Measurements from ENCODE around the gene NDUFS2.
A peak's percentile ranks its signal among the peaks of the same experiment; 100 is the strongest.

The NDUFS2 gene

GRCh38 chr1:161172776-161173376, 29.3 kb upstream of the NDUFS2 start:
- DNase-seq, result no peak

DNA sequence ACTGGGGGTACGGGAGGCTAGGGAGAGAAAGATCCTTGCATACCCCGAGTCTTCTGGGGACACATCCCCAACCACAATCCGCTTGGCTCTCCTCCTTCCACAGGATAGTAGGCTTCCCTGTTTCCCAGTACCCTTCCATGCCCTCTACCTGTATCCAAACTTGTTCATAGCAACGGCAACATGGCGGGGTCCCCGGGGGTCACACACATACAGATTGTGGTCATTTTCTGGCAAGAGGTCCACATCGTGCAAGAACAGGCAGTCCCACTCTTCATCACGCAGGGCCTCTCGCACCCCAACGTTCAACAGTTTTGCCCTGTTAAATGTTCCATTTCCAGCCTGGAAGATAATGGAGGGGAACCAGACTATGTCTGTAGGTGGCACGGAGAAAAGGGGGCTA, 28.5 kb upstream of the NDUFS2 start:
- DNase-seq, result no peak

DNA sequence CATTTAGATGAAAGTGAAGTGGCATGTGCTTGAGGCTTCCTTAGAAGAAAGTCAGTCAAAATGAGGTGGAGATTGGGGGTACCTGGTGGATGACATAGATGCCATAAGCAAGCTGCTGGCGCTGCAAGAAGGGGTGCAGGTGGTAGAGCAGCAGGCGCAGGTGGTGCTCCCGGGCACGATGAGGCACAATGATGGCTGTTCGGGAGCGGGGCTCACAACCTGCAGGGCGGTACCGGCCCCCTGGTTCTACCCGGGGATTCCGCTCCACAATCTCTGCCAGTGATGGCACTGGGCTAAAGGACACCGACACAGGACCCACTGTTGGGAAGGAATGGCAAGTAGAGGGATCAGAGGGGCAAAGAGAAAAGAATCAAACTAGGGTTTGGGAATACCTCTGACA, 27.3 kb upstream of the NDUFS2 start:
- DNase-seq, result no peak

- no peak for DNase-seq
Measured at GRCh38 chr1:161175771-161176453, 26.3 kb upstream of the NDUFS2 start.

- DNase-seq, result no peak
Measured at GRCh38 chr1:161176468-161177111, 25.6 kb upstream of the NDUFS2 start.

DNA sequence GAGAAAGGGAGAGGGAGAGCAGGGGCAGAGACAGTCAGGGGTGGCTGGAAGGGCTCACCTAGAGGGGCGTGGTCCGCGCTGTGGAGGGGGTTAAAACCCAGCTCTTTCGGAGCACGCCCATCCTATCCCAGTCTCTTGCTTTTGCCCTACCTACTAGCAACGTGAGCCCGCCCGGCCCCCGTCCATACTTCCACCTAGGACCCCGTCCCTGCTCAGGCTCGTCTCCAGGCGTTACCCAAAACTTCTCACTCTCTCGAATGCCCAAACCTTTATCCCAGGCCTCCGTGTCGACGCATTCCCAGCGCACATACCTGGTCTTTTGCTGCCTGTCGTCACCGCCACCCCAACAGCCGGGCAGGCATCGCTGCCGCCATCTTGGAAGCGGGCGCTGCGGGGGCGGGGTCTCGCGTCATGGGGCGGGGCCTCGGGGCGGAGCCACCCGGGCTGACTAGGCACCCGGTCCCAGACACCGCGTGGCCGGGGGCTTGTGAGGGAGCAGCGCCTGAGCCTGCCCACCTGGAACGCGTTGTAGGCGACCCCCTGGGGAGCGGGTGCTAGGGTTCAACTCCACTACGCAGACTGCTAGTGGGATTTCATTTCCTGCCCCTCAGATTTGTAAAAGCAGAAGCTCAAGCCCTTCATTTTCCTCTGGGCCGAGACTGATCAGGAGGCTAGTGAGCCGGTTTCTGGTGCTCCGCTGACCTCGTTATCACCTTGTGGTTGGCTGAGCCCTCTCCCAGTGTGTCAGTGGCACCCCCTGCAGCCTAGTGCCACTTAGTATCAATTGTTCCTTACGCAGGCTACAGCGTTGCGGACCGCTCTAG, 24.8 kb upstream of the NDUFS2 start, which contains the start of gene B4GALT3:
B4GALT3 (minus strand) TSS at position 396 of the 824 bp plus-strand sequence. CDS start 1,447 bp downstream, outside the sequence.
- DNase-seq, result peak; percentile 94

DNA sequence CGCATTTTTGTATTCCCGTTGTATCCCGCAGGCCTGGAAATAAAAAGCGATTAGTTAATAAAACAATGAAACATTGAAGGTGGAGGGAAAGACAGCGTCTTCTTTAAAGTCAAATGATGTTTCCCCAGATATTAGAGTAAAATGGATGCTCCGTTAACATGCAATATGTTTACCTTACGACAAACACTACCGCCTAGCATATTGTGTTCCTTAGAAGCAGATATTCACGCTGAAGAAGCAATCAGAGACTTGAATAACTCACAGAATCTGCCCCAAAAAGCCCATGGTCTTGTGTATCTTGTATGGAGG, 24.3 kb upstream of the NDUFS2 start:
- DNase-seq, result no peak

DNA sequence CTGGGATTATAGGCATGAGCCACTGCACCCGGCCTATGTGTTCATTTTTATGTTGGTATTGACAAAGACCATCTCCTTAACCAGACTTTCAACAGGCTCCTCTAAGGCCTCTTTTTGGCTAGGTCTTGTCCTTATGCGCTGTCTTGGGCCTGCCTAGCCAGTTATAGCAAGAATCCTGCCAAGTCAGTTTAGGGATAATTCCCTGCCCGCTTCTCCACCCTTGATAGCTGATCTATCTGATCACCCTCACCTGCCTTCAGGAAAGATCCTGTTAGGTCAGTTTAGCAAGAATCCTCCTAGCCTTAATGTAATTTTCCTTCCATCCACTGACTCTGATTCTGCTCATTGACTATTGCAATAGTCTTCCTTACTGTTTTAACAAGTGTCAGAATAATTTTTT, 22.5 kb upstream of the NDUFS2 start:
- no peak for DNase-seq

GRCh38 chr1:161180639-161181038, 21.5 kb upstream of the NDUFS2 start:
- no peak for DNase-seq

DNA sequence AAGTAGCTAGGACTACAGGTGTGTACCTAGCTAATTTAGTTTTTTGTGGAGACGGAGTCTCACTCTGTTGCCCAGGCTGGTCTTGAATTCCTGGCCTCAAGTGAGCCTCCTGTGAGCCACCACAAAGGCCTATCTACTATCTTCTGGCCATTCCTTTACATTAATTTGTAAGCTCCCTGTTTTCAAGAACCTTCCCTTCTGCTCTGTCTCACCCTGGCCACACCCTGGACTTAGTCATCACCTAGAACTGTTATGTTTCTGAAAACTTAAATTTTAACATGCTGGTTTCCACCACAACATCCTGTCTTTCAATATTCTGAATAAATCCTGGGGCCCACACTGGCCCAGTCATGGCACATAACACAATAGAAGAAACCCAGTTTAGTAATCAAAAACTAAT, 20.0 kb upstream of the NDUFS2 start:
- peak; percentile 89 for DNase-seq

- DNase-seq, result peak; percentile 88
Measured at GRCh38 chr1:161185282-161185682, 16.9 kb upstream of the NDUFS2 start.

DNA sequence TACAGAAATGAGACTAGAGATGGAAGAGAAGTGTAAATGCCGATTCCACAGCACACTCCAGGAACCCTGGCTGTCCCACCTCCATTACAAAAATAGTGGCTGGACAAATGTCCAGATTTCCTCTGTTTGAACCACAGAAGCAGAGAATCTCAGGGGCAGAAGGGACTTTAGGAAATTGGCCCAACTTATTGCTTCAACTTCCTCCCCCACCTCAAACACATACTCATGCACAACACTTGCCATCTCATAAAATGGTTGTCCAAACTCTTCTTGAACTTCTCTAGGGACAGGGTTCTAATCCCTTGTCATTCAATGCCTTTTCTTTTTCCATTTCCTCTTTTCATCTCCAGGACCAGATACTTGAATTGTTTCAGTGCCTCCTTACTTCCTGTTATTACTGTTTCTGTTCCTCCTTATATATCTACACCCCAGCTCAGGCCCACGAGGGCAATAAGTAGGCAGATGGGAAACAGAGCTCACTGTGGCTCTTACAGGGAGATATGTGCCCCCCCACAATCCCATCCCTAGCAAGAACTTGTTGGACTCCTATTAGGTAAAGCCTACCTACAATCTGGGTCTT, 16.3 kb upstream of the NDUFS2 start:
- no peak for DNase-seq

DNA sequence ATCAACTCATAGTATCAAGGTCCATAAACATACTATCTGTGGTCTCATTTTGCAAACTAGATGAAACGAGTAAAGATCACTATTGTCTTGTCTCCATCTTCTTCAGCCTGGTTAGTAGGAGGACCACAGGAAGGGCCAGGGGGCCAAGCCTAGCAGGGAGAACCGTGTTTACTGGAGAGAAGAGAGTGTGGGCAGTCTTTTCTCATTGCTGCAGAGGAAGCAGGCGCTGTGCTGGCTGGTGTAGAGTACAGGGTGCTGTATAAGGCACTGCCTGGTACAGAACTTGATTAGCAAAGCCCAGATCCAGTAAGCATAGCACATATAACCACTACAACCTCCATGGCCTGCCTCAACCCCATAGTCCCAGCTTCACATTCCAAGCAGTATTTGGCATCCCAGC, 14.9 kb upstream of the NDUFS2 start:
- DNase-seq, result no peak

DNA sequence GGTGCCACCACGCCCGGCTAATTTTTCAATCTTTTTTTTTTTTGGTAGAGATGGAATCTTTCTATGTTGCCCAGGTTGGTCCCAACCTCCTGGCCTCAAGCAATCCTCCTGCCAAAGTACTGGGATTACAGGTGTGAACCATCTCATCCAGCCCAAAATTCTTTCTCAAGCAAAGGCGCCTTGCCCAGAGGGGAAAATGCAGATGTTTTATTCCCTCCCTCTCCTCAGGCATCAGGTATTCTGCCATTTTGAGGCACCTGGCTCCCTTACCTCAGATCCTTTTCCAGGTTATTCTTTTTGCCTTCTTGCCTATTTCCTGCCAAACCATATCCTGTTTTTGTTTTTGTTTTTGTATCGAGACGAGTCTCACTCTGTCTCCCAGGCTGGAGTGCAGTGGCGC, 13.8 kb upstream of the NDUFS2 start:
- DNase-seq, result no peak

- DNase-seq, result no peak
Measured at GRCh38 chr1:161189036-161189435, 13.1 kb upstream of the NDUFS2 start.

- no peak for DNase-seq
Measured at GRCh38 chr1:161190962-161191521, 11.1 kb upstream of the NDUFS2 start.

DNA sequence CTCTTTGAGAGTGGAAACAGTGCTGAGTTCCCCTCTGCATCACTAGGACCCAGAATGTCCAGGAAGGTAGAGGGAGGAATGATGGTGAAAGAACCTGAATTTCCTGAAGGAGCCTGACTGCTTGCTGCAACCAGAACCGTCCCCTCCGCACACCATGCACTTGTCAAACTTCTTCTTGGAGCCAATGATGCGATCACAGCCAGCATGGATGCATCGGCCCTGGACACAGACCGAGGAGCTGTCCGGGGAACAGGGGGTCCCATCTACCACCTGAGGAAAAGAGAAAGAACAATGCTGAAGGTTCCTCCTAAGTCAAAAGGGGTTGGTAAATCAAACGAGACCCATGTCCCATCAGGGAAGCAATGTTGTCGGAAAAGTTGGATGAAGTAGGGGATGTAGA, 10.2 kb upstream of the NDUFS2 start:
- no peak for DNase-seq

DNA sequence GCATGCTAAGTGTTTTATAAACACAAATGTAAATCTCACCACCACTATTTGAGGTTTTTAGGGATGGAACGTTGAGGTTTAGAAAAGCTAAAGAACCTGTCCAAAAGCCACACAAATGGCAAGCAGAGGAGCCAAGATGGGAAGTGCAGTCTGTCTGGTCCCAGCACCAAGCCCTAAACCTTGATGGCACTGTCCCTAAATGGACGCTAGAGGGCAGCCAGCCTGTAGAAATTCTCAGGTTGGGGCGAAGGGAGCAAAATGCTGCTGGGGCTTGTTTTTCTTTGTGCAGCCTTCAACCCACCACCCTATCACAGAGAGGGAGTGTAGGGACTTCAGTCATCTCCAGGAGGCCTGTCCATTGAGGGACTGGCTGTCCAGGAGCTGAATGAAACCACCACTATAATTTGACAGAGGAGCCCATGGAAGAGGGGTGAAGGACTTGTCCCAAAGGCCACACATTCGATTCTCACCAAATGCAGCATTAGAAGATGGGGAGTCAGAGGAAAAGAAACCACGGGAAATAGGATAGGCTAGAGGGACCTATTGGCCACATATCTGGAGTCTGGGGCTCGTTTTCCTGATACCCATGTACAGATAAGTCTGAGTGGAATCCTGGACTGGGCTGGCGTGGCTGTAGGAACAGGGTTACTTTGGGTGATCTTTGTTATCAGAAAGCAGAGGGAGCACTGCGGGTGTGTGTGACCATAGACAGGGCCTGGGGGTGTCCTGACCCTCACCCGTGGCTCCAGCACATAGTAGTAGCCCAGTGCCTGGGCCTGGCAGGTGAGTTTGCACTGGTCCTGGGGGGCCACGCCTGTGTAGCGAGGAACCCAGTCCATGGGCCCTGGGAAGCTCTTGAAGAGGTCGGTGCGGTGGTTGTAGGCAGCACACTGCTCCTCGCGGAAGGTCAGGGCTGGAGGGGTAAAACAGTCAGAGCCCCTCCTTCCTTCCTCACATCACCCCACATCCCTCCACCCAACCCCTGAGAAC, 9.4 kb upstream of the NDUFS2 start:
- peak; percentile 80 for DNase-seq

- DNase-seq, result no peak
Measured at GRCh38 chr1:161193561-161194235, 8.5 kb upstream of the NDUFS2 start.

DNA sequence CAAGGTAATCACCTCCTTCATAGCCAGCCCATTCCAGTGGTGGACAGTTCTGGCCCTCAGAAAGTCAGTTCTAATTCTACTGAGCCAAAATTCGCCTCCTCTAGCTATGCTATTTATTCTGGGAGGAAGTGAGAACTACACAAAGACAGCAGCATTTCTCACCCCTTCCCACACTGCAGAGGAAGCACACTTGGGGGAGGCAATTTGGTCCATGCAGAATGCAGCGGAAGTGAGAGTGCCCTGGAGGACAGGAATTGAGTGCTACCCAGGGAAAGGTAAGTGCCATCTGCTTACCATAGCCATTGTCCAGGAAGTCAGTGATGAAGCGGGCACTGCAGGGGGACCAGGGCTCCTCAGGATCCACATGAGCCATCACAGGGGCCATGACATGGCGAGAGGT, 7.0 kb upstream of the NDUFS2 start:
- no peak for DNase-seq

- no peak for DNase-seq
Measured at GRCh38 chr1:161196111-161196510, 6.1 kb upstream of the NDUFS2 start.

Data from activated CD4-positive, alpha-beta T cell treated with anti-CD3 and anti-CD28 coated beads, Interleukin-2, amount 50 U/mL, for 16 hours (primary cell).